Right lobe of liver (tissue), 6 donors: Measurements from ENCODE around the gene PARVB. TPM values are rescaled to one million over a fixed set of nuclear protein-coding genes. Genes with fewer than 3 reads are reported as not detected.

ENCODE experiments used
- ATAC-seq, 4 donors: fragments of 200-7000 bp; cut with Tn5 transposase; one replicate each; pipeline ENCODE4 v1.9.1; 2020; ENCODE audit warnings: mild to moderate bottlenecking in 4 of 4, moderate library complexity in 4 of 4
- DNase-seq, 3 donors: peaks; one replicate each; pipeline ENCODE4 v3.0.0-alpha.2; 2020
- H3K27ac ChIP-seq, 3 donors: fragments of 200-600 bp; one replicate each; pipeline ENCODE4 v1.8.0; 2022
- H3K27me3 ChIP-seq, 2 donors: fragments of 200-600 bp; one replicate each; pipeline ENCODE4 v1.8.0; 2022
- H3K36me3 ChIP-seq, 4 donors: fragments of 200-600 bp; sonication (generic) in 1 of 4; one replicate each; pipeline versions ENCODE4 v1.5.1 to v1.8.0; 2017 to 2022; ENCODE audit warnings: control low read depth in 1 of 4
- H3K4me1 ChIP-seq, 4 donors: fragments of 200-600 bp; sonication (generic) in 1 of 4; one replicate each; pipeline versions ENCODE4 v1.5.1 to v1.8.0; 2017 to 2022; ENCODE audit warnings: control low read depth in 1 of 4
- H3K4me3 ChIP-seq, 3 donors: fragments of 200-600 bp; one replicate each; pipeline ENCODE4 v1.8.0; 2022
- H3K9me3 ChIP-seq, 4 donors: fragments of 200-600 bp; sonication (generic) in 1 of 4; one replicate each; pipeline versions ENCODE4 v1.5.1 to v1.8.0; 2017 to 2022; ENCODE audit warnings: control low read depth in 1 of 4
- CTCF ChIP-seq, 4 donors: fragments of 200-600 bp in 3 of 4; fragments of 450-650 bp in 1 of 4; IDR thresholded peaks; one replicate each; pipeline versions ENCODE4 v1.5.1 to v1.8.0; 2016 to 2022; ENCODE audit warnings: antibody characterized with exemption in 4 of 4, mild to moderate bottlenecking in 2 of 4
- POLR2A ChIP-seq: fragments of 450-650 bp; IDR thresholded peaks from one replicate; pipeline ENCODE4 v1.6.1; 2017; ENCODE audit warnings: antibody characterized with exemption, mild to moderate bottlenecking
- WGBS: methylation state at CpG from one replicate; pipeline ENCODE4 v1.1.6; 2018; ENCODE audit warnings: low coverage, low lambda C conversion rate; ENCODE audit not compliant: insufficient coverage; ENCODE audit errors: missing lambda C conversion rate; 5-methylcytosine and 5-hydroxymethylcytosine counted together
- intact Hi-C, 2 donors: fragments of 100-400 bp; cut with DNase I; formaldehyde crosslinking; loops; one replicate each; pipeline versions ENCODE4 v1.11.2 to v1.14.1; 2022
- total RNA-seq, 6 experiments: library from RNA; depleted of rRNA in 2 of 6; stranded (reverse); fragments of >200 nt in 2 of 6; fragmentation: NEBNext Ultra II Directional in 3 of 6; extraction: Animal tissue kit (Norgen Biotek cat#: 25700) in 3 of 6; gene quantifications; one replicate each; pipeline versions ENCODE4 v1.1.0 to v1.2.4, GENCODE V29; 2016 to 2023
- donor health status: DM: no; HTN: yes; CAD: no.
- donor health status: DM: no; HTN: no; CAD: no.
- donor health status: DM: no; HTN: no; CAD: no.
- donor health status: DM: no; HTN: yes; CAD: no.
- donor health status: DM: no; HTN: yes; CAD: no.

The PARVB gene
- total RNA-seq, 6 experiments from 2014 or later, result 14.2 to 21.3 (median 15.2) TPM

DNA sequence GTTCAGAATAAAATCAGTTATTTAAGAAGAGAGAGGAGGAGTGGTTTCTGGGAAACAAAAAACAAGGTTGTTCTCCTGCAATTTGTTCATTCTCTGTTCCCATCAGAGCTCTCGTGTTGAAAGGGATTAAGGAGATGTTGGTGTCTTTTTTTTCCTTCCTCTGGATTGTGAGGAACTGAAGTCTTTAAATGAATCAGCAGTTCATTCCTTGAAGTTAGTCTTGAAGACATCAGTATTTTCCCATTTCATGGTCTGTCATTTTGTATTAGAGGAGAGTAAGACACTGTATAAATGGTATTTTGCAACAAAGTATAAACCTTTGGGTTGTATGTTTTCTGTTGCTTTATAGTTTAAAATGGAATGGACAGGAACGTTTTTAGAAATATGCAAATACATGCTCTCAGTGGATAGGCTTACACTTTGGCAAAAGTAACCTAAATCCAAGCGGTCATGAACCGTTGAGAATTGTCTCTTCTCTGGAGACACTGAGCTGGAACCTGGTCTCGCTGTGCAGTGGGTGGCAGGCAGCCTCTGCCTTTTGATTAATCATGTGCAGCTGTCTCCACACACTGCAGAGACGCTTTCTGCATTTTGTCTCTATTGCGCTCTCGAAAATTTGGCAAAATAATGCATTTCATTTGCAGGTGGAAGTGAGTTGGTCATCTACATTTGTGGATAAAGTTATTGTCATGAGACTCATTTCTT lies 35.8 kb upstream of the PARVB start:
- no peak for DNase-seq
- H3K4me3 ChIP-seq, result no peak overlapping the region
- TF ChIP-seq CTCF (IDR thresholded peaks at IDR 0.05) (no peak), POLR2A (no peak)
- H3K27me3 ChIP-seq, result no peaks in the 10 kb centered on the region
- whole genome bisulfite sequencing, result 77% methylated on average over 6 of the region's 8 CpGs
- intact Hi-C loops, result no loop called here
- ATAC-seq, result no peak
- H3K4me1 ChIP-seq, result no peaks in the 10 kb centered on the region
- H3K27ac ChIP-seq, result no peak overlapping the region
- no peaks in the 10 kb centered on the region for H3K9me3 ChIP-seq
- H3K36me3 ChIP-seq, result peaks cover 0 to 91% (median 38%) of the 10 kb centered on the region in 4 donors

DNA sequence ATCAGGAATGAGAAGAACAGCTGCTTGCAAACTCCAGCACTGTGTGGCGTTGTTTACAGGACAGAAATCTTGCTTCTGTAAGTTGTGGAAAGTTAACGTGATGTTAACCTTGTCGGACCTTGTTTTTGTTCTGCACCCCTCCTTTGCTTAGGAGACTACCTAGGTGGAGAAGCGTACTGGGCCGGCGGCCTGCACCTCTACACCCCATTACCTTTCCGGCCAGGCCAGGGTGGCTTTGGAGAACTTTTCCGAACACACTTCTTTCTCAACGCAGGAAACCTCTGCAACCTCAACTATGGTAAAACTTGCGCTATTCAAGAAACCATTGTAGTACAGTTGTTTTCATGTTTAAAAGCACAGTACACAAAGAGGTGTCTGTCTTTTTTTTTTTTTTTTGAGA lies 35.1 kb upstream of the PARVB start:
- no peak overlapping the region for H3K4me3 ChIP-seq
- no peak for DNase-seq
- no peaks in the 10 kb centered on the region for H3K9me3 ChIP-seq
- H3K4me1 ChIP-seq, result peaks cover 0 to 4% (median 1%) of the 10 kb centered on the region in 4 donors
- intact Hi-C loops, result no loop called here
- no peak for ATAC-seq
- 95% methylated on average over 10 of the region's 10 CpGs for WGBS
- peaks cover 0 to 87% (median 35%) of the 10 kb centered on the region in 4 donors for H3K36me3 ChIP-seq
- no peak overlapping the region for H3K27ac ChIP-seq
- no peaks in the 10 kb centered on the region for H3K27me3 ChIP-seq
- TF ChIP-seq POLR2A, result no peak

GRCh38 chr22:43990044-43990443 lies 34.1 kb upstream of the PARVB start:
- ATAC-seq, result no peak
- H3K4me1 ChIP-seq, result peaks cover 0 to 5% (median 2%) of the 10 kb centered on the region in 4 donors
- 82% methylated on average over 7 of the region's 13 CpGs for WGBS
- no peak overlapping the region for H3K27ac ChIP-seq
- no peak overlapping the region for H3K4me3 ChIP-seq
- no peak for DNase-seq
- H3K27me3 ChIP-seq, result no peaks in the 10 kb centered on the region
- no peak for TF ChIP-seq POLR2A
- peaks cover 0 to 87% (median 32%) of the 10 kb centered on the region in 4 donors for H3K36me3 ChIP-seq
- intact Hi-C loops, result loop anchor here (5.0 to 10.0 kb wide), 3 partner anchors 85 to 637 kb away; no protein-coding TSS in a partner anchor
- H3K9me3 ChIP-seq, result no peaks in the 10 kb centered on the region

- DNase-seq, result no peak
- Histone ChIP-seq H3K36me3 (peaks cover 0 to 83% (median 28%) of the 10 kb centered on the region in 4 donors), H3K9me3 (no peaks in the 10 kb centered on the region), H3K27me3 (no peaks in the 10 kb centered on the region), H3K4me3 (no peak overlapping the region), H3K4me1 (peaks cover 0 to 5% (median 2%) of the 10 kb centered on the region in 4 donors), H3K27ac (no peak overlapping the region)
- WGBS, result 88% methylated on average over 6 of the region's 11 CpGs
- no peak for ATAC-seq
- intact Hi-C loops, result loop anchor here (5.0 to 10.0 kb wide), 3 partner anchors 83 to 636 kb away; no protein-coding TSS in a partner anchor
- no peak for TF ChIP-seq POLR2A
- no peak for TF ChIP-seq CTCF (IDR thresholded peaks at IDR 0.05)
These were observed 32.6 kb upstream of the PARVB start for GRCh38 chr22:43991316-43992020.

DNA sequence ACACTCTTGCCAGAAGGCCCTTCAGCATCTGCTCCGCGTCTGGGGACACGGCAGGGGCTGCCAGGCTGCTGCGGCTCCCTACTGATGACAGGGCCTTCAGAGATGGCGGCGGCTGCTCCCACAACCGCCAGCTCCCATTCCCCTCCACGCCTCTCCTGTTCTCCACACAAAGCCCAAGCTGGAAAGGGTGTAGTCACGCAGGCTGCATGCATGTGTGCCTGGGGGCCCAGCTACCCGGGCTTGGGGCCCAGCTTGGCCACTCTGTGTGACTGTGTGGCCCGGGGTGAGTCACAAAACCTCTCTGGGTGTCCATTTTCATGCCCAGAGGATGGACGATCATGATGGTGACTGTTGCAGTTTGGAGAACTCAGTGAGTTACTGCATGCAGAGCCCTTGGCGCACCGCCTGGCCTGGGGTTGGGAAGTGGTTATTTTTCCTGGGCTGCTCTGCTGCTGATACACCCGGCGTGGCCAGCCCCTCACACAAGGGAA lies 31.7 kb upstream of the PARVB start:
- H3K4me3 ChIP-seq, result no peak overlapping the region
- peaks cover 0 to 81% (median 28%) of the 10 kb centered on the region in 4 donors for H3K36me3 ChIP-seq
- no peaks in the 10 kb centered on the region for H3K9me3 ChIP-seq
- no peak overlapping the region for H3K27ac ChIP-seq
- DNase-seq (peak in 1 of 3 donors; percentile 40), ATAC-seq (peak in 1 of 4 donors; percentile 11)
- intact Hi-C loops, result loop anchor here (5.0 to 10.0 kb wide), 3 partner anchors 82 to 635 kb away; no protein-coding TSS in a partner anchor
- TF ChIP-seq CTCF (IDR thresholded peaks at IDR 0.05) (no peak), POLR2A (no peak)
- WGBS, result 55% methylated on average over 2 of the region's 16 CpGs
- H3K27me3 ChIP-seq, result no peaks in the 10 kb centered on the region
- peaks cover 0 to 5% (median 2%) of the 10 kb centered on the region in 4 donors for H3K4me1 ChIP-seq
